Endometrial microvascular endothelial cells (primary cell): ENCODE measurements around the gene NFAM1. TPM values are rescaled to one million over a fixed set of nuclear protein-coding genes. Genes with fewer than 3 reads are reported as not detected.

Experiments
- total RNA-seq: library from RNA; depleted of rRNA; stranded (reverse); fragments of >200 nt; gene quantifications from one replicate; pipeline ENCODE4 v1.2.3, GENCODE V29; 2015; ENCODE audit errors: inconsistent ontology term

The NFAM1 gene
- total RNA-seq, 1 donor from 2014 or later, result not detected

Other genes starting within 250 kb of the NFAM1 start
- gene TCF20, start 161.8 kb downstream of the NFAM1 start, total RNA-seq, result 19.4 TPM
- gene RRP7A, start 87.4 kb upstream of the NFAM1 start, total RNA-seq, result 54.3 TPM
- 0.74 TPM for gene SERHL2, start 121.6 kb upstream of the NFAM1 start, total RNA-seq
- gene POLDIP3, start 182.5 kb upstream of the NFAM1 start, total RNA-seq, result 36.5 TPM
- not detected for gene ATP5MGL, start 208.2 kb upstream of the NFAM1 start, total RNA-seq
- 155 TPM for gene CYB5R3, start 217.0 kb upstream of the NFAM1 start, total RNA-seq